GM19324 (cell line): ENCODE measurements around the gene IMMP2L.

Source experiments
- ATAC-seq: cut with Tn5 transposase; IDR thresholded peaks from one replicate; pipeline ENCODE4 v1.9.1; 2021; ENCODE audit warnings: mild to moderate bottlenecking, moderate library complexity; ENCODE audit not compliant: unreplicated experiment, low FRiP score

Gene IMMP2L

DNA sequence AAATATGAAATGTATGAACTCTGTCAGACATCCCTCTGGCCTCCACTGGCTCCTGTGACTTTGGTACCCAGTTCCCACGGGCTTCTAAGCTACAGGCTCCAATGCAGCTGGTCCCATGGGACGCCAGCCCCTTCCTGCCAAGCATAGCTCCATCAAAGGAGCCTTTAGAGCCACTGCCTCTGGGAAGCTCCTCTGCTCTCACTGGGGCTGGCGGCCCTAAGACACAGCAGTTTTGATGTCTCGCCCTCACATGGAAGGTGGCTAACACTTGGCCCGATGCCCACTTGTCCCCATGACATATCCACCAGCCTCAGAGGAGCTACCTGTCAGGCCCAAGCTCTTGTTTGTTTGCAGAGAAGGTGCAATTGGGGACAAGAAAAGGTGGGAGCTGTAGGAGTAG is 925.0 kb downstream of the IMMP2L start:
- no peak for ATAC-seq

DNA sequence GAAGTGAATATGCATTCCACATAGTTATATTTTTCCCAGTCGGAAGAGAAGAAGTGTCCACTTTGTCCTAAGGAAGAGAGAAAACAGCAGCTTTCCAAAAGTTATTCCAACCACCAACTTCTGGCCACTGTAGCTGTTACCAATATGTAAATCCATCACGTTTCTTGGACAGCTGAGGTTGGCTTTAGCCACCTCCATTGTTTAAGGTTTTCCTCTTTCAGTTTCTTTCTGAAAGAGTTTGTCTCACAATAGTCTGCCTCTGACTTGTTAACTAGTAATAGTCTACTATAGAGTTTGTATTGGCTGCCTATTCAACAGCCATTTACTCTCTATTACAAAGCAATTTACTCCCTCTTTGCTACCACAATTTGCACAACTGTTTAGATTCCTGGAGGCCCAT is 929.0 kb downstream of the IMMP2L start:
- ATAC-seq, result peak; percentile 76

DNA sequence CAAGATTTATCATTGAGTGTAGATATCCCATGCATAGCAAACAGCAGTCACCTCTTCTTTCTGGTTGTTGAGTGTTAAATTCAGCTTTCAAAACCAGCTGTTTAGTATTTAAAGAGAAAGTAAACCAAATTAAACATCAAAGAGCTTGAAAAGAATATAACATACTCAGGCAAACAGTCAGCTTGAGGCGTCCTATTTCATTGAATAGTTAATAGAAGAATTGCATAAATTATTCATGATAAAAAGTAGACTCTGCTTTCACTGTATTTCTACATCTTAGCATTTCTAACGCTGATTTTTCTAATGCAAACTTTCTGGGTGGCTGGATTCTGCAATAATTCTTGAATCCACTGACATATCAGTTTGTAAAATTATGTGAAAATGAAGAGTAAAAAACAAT is 935.9 kb downstream of the IMMP2L start:
- ATAC-seq, result no peak

DNA sequence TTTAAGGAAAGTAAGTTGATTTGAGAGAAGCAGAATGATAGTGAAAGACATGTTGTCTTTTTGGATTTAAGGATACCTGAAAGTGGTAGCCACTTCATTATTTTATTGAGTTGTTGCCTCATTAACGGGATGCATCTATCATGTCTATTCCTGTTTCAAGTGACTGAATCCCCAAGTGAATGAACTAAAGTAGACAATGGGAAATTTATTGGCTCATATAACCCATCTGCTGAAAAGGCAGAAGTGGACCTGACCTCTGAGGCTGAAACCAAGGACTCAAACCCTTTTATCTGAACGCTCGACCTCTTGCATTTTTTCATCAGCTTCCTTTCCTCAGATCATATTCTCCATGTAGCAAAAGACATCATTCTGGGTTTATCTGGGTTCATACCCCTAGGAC is 937.0 kb downstream of the IMMP2L start:
- no peak for ATAC-seq

DNA sequence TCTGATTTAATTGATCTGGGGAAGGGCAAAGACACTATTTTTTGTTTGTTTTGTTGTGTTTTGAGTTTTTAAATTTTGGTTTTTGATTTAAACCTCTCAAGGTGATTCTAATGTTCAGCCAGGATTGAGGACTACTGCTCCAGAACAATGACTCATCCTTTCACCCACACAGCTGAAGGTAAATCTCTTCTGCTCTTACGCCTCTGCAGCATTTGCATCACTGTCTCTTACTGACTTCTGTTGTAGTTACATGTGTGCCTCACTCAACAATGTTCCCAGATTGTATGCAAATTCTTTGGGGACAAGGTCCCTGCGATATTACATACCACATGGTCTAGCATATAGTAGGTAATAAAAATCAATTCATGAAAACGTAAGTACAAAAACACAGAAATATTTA is 938.9 kb downstream of the IMMP2L start:
- no peak for ATAC-seq

DNA sequence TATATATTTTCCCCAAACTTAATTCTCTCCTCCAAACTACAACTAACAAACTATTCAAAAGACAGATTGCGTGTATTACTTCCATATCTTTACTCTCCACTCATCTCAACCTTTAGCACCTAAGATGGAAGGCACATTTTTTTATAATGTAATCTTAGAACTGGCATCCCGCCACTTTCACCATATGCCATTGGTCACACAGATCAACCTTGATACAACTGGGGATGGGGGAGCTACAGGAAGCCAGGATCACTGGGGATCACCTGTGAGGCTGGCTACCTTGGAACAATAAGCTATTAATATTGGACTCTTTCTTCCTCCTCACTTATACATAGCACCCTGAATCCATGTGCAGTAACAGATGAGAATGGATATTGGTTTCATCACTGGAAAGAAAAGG is 941.0 kb downstream of the IMMP2L start:
- ATAC-seq, result no peak

DNA sequence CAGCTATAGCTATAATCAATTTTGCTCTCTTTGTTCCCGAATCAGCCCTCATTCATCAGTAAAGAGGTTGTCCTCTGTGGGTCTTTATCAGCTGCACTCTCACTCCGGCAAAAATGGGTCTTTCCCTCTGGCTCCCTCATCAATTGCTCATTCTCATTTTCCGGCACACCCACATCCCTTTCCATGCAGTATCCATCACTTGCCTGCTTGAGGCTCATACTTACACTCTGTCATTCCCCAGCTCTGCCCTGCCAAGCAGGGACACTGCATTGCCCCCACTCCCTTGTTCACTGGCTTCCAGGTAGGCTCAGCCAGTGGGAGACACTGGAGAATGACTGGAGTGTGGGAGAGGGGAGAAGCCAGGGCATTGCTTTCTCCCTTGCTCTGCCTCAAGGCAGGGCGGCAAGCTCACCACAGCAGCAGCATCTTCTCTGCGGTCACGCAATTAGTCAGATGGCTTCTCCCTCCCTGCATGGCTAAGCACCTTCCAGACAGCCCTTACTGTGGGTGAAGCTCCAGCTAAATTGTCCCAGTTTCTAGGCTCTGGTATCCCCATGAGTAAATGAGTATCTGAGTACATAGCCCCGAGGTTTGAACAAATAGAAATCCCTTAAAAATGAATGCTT is 942.1 kb downstream of the IMMP2L start:
- no peak for ATAC-seq
